Left forelimb (tissue), 1 donor: ENCODE data around the gene PREX1.

Source experiments
- DNase-seq: peaks from one replicate; pipeline ENCODE4 v3.0.0-alpha.2; 2018; ENCODE audit warnings: low spot score

PREX1 gene

GRCh38 chr20:48809673-48810072, 18.1 kb downstream of the PREX1 start:
- DNase-seq = no peak

- DNase-seq = no peak
Observed at GRCh38 chr20:48808382-48809034, 19.3 kb downstream of the PREX1 start.

- DNase-seq = no peak
Observed at GRCh38 chr20:48807586-48808381, 20.0 kb downstream of the PREX1 start.

- DNase-seq = no peak
Observed at GRCh38 chr20:48807051-48807450, 20.7 kb downstream of the PREX1 start.

- no peak for DNase-seq
Observed at GRCh38 chr20:48805716-48806115, 22.1 kb downstream of the PREX1 start.

GRCh38 chr20:48805286-48805685, 22.5 kb downstream of the PREX1 start:
- no peak for DNase-seq

- no peak for DNase-seq
Observed at GRCh38 chr20:48804300-48804980, 23.4 kb downstream of the PREX1 start.

GRCh38 chr20:48803176-48804053, 24.4 kb downstream of the PREX1 start:
- no peak for DNase-seq

GRCh38 chr20:48802647-48803046, 25.2 kb downstream of the PREX1 start:
- no peak for DNase-seq

- DNase-seq = no peak
Observed at GRCh38 chr20:48802216-48802615, 25.6 kb downstream of the PREX1 start.

- no peak for DNase-seq
Observed at GRCh38 chr20:48801197-48801596, 26.6 kb downstream of the PREX1 start.

GRCh38 chr20:48800177-48800576, 27.6 kb downstream of the PREX1 start:
- DNase-seq = no peak

GRCh38 chr20:48799328-48800105, 28.3 kb downstream of the PREX1 start:
- no peak for DNase-seq

GRCh38 chr20:48797850-48798747, 29.7 kb downstream of the PREX1 start:
- DNase-seq = no peak

- DNase-seq = no peak
Observed at GRCh38 chr20:48797275-48797825, 30.4 kb downstream of the PREX1 start.

- DNase-seq = no peak
Observed at GRCh38 chr20:48795732-48796131, 32.1 kb downstream of the PREX1 start.

- DNase-seq = no peak
Observed at GRCh38 chr20:48794816-48795457, 32.9 kb downstream of the PREX1 start.

- no peak for DNase-seq
Observed at GRCh38 chr20:48794360-48794759, 33.4 kb downstream of the PREX1 start.

GRCh38 chr20:48793776-48794175, 34.0 kb downstream of the PREX1 start:
- DNase-seq = no peak
